A549 (cell line): Measurements from ENCODE around the gene CES1.

Source experiments
- CBX2 ChIP-seq: fragments of 200-600 bp; sonication (generic); IDR thresholded peaks from 2 replicates; pipeline ENCODE4 v1.6.1; 2016; ENCODE audit warnings: low read depth, mild to moderate bottlenecking, borderline replicate concordance
- JUN ChIP-seq, 2 experiments: fragments of >200 bp; sonication (Bioruptor Twin); formaldehyde crosslinking; IDR thresholded peaks; 2 replicates in 1 of 2; 3 replicates in 1 of 2; pipeline ENCODE4 v1.6.1; 2016 to 2017
- REST ChIP-seq: fragments of 200-600 bp; sonication (generic); IDR thresholded peaks from 2 replicates; pipeline ENCODE4 v1.6.1; 2016; ENCODE audit warnings: antibody characterized with exemption, mild to moderate bottlenecking, moderate library complexity
- RFX5 ChIP-seq: fragments of 450-650 bp; IDR thresholded peaks from 2 replicates; pipeline ENCODE4 v1.7.1; 2014; ENCODE audit warnings: antibody characterized with exemption, mild to moderate bottlenecking, moderate library complexity
- TF ChIP-seq, protein P1 (sequence below): fragments of >200 bp; sonication (Bioruptor Twin); formaldehyde crosslinking; IDR thresholded peaks from 3 replicates; pipeline ENCODE4 v1.5.1; 2016

- TF ChIP-seq CBX2 = no peak
- TF ChIP-seq, protein P1, sequence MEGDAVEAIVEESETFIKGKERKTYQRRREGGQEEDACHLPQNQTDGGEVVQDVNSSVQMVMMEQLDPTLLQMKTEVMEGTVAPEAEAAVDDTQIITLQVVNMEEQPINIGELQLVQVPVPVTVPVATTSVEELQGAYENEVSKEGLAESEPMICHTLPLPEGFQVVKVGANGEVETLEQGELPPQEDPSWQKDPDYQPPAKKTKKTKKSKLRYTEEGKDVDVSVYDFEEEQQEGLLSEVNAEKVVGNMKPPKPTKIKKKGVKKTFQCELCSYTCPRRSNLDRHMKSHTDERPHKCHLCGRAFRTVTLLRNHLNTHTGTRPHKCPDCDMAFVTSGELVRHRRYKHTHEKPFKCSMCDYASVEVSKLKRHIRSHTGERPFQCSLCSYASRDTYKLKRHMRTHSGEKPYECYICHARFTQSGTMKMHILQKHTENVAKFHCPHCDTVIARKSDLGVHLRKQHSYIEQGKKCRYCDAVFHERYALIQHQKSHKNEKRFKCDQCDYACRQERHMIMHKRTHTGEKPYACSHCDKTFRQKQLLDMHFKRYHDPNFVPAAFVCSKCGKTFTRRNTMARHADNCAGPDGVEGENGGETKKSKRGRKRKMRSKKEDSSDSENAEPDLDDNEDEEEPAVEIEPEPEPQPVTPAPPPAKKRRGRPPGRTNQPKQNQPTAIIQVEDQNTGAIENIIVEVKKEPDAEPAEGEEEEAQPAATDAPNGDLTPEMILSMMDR = no peak
- TF ChIP-seq REST = no peak
- TF ChIP-seq RFX5 = no peak
- no peak for TF ChIP-seq JUN (IDR thresholded peaks at IDR 0.05)
Observed at GRCh38 chr16:55834049-55834448, 1.2 kb upstream of the CES1 start.
